ENCODE data around the gene C19orf44. TPM values are rescaled to one million over a fixed set of nuclear protein-coding genes. Genes with fewer than 3 reads are reported as not detected.
"Not testable (repeated sequence)": the region's sequence is repeated elsewhere in the genome, so short reads cannot be mapped to it uniquely, and the experiment has no call there.

Gene C19orf44
- total RNA-seq, 1 donor from 2014 or later: 3.4 TPM

DNA sequence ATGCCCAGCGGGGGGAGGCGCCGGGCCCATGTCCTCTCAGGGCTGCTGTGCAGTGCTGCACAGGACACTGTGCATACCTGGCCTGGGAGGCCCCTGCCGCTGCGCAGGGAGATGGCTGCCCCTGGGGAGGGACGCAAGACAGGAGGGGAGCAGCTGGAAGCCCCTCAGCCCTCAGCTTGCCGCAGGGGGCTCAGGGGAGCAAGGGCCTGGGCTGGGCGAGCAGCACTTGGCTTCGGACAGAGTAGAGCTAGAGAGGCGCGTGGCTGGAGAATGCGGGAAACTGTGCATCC lies 35.1 kb downstream of the C19orf44 start:
- intact Hi-C loops (cut with micrococcal nuclease): no loop called here

GRCh38 chr19:16532440-16533234 lies 36.4 kb downstream of the C19orf44 start:
- intact Hi-C loops (cut with micrococcal nuclease): no loop called here

DNA sequence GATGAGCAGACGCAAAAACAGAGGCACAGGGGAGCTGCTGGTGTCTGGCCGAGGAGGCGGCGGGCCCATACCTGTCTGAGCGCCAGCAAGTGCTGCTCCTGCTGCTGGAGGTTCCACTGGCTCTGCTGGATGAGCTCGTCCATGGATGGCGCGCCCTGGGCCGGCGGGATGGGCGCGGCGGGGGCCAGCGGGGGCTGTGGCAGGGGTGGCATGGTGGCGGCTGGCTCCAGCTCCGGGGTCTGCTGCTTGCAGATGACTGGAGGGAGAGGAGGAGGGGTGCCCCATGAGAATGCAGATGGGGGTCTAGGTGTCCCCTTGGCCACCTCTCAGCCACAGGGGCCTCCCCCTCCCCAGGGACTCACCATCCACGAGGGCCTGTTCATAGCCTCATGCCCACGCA lies 39.2 kb downstream of the C19orf44 start:
- intact Hi-C loops (cut with micrococcal nuclease): no loop called here

DNA sequence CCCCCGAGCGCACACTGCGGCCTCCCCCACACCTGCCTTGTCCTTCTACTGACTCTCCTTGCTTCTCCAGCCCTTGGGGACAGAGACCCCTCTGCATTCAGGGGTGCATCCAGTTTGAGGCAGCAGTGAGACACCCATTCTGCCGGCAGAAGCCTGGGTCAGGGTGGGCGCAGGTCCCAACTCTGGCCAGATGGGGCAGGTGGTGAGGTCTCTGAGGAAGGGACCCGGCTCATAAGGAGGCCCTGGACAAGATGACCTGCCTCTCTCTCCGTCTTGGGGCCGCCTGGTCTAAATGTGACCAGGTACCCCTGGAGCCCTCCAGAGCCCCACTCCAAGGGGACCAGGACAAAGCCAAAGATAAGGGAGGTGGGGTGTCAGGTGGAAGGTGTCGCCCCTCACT lies 39.9 kb downstream of the C19orf44 start:
- intact Hi-C loops (cut with micrococcal nuclease): no loop called here

- intact Hi-C loops (cut with micrococcal nuclease): no loop called here
Observed at GRCh38 chr19:16537111-16537510, 40.9 kb downstream of the C19orf44 start.

DNA sequence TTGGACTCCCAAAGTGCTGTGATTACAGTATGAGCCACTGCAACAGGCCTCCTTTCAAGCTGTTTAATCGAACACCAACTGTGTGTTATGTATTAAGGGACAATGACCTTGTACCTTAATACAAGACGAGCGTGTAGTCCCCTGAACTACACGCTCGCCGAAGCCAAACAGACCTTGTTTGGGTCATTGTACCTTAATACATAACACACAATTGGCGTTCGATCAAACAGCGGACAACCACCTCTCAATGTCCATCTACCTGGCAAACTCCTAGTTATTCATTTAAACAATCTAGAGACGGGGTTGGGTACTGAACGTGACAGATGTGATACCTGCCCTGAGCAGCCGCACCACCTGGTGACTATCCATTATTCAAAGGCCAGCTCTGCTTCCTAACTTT lies 44.8 kb downstream of the C19orf44 start:
- intact Hi-C loops (cut with micrococcal nuclease): no loop called here

DNA sequence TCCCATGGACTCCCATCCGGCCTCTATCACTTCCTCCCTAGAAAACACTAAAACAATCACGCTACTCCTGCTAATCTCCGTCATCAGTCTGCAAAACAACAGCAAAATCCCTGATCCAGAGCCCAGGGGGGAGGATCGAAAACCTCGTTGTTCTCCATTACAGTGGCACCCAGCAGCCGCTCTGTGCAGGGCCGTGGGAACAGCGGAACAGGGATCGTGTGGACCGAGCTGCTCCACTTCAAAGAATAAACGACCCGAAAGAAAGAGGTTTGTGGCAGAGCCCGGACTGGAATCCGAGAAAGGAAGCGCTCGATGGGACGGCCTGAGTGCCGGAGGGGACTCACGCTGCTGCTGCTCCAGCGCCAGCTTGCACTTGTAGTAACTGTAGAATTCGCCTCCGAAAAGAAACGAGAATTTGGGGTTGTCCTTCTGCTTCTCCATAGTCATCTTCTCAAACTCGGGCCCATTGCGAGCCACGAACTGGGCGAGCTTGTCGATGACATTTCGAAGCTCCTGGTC lies 45.4 kb downstream of the C19orf44 start:
- intact Hi-C loops (cut with micrococcal nuclease): loop anchor here (1.0 to 2.0 kb wide), 9 partner anchors 25 to 119 kb away; partner anchors contain the start of genes C19orf44, CALR3, MED26 and SLC35E1

DNA sequence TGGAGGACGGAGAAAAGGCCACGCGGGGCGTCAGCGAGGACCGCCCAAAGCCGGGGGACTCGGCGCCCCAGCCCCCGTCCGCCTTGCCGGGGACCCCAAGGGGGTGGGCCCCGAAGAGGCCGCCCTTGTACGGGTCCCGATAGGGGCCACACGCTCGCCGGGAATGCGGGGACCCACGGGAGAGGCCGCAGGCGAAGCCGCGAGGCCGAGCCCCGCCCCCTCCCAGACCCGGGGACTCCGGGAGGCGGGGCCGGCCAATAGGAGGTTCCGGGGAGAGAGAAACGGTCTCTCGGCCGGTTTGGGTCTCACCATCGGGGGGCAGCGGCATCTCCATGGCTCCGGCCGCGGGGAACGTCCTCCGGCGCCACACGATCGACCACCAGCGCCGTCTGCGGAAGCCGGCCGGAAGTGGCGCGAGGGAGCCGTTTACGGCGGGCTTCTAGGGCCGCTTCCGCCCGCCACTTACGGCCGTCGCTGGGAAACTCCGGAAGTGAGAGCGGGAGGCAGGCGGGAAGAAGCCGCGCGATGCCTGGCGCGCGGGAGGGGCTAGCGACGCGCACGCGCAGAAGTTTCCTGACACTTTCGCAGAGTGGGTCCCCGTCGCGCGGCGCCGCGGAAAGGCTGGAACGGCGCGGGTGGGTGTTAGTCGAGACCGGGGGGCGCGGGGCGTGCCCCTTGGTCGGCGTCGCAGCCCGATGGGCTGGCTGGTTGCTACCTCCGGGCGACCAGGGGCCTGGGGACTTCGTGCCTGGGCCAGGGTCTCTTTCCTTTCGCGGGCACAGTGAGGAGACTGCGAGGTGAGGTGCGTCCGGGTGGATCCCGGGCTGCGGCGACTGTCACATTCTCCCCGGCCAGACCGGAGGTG lies 46.1 kb downstream of the C19orf44 start, which contains the start of gene CHERP:
Gene CHERP, minus strand, starts transcription at position 393 of the 865 bp plus-strand sequence. Its CDS starts 59 bp downstream, at position 334.
- intact Hi-C loops (cut with micrococcal nuclease): loop anchor here (1.0 to 2.0 kb wide), 9 partner anchors 24 to 118 kb away; partner anchors contain the start of genes C19orf44, CALR3, MED26 and SLC35E1

GRCh38 chr19:16542910-16543472 lies 46.8 kb downstream of the C19orf44 start:
- intact Hi-C loops (cut with micrococcal nuclease): loop anchor here (1.0 to 2.0 kb wide), 9 partner anchors 23 to 117 kb away; partner anchors contain the start of genes C19orf44, CALR3, MED26 and SLC35E1

DNA sequence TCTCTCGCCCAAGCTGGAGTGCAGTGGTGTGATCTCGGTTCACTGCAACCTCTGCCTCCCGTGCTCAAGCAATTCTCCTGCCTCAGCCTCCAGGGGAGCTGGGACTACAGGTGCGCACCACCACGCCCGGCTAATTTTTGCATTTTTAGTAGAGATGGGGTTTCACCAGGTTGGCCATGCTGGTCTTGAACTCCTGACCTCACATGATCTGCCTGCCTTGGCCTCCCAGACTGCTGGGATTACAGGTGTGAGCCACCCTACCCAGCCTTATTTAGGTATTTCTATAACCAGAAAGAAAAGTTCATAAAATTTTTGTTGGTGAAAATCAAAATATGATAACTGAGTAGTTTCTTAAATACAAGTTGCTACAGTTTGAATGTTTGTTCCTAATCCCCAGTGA lies 47.5 kb downstream of the C19orf44 start:
- intact Hi-C loops (cut with micrococcal nuclease): loop anchor here (2.0 kb wide), 1 partner anchor 51 kb away; no protein-coding TSS in a partner anchor

DNA sequence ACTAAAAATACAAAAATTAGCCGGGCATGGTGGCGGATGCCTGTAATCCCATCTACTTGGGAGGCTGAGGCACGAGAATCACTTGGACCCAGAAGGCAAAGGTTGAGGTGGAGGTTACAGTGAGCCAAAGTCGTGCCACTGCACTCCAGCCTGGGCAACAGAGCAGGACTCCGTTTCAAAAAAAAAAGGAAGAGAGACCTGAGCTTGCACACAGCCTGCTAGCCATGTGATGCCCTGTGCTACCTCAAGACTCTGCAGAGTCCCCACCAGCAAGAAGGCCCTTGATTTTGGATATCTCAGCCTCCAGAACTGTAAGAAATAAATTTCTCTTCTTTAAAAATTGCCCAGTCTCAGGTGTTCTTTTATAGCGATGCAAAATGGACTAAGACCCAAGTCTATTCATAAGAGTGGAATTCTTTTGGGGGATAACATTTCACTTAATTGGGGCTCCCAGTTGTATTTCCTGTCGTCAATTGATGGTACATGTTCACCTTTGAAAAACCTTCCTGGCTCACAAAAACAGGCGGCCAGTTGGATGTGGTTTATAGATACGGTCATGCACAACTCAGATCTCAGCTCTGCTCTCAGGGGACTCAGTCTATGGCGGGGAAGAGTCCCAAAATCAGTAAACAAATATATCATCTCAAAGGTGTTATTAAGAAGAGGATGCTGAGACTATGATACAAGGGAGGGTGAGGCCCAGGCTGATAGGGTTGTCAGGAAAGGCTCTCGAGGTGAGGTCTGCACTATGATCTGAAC lies 48.5 kb downstream of the C19orf44 start:
- intact Hi-C loops (cut with micrococcal nuclease): no loop called here

- intact Hi-C loops (cut with micrococcal nuclease): no loop called here
Observed at GRCh38 chr19:16548956-16549355, 52.8 kb downstream of the C19orf44 start.

DNA sequence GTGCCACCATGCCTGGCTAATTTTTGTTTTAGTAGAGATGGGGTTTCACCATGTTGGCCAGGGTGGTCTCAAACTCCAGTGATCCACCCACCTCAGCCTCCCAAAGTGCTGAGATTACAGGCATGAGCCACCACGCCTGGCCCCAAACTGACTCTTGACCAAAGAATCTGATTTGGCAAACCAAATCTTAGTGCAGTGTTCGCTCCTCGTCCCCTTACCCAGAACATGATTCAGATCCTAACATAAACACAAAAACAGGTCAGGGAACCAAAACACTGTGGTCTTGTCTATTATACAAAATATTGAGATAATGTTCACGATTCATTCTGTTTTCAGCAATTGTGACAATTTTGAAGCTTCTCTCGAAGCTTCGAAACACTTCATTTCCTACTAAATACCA lies 55.7 kb downstream of the C19orf44 start:
- intact Hi-C loops (cut with micrococcal nuclease): not testable (repeated sequence)

DNA sequence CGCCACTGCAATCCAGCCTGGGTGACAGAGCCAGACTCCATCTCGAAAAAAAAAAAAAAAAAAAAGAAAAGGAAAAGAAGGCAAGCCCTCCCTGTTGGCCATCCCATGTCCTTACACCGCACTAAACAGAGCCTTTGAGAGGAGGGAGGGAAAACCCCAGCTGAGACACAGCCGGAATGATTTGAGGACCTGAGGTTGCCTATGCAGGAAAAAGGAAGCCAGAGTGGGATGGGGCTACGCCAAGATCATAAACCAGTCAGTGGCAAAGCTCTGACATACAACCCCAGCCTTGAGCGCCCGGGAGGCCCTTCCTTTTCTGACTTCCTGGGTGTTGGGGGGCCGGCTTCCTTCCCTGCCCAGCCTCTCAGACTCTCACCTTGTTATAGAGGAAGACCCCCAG lies 58.6 kb downstream of the C19orf44 start:
- intact Hi-C loops (cut with micrococcal nuclease): no loop called here

GRCh38 chr19:16559780-16560276 lies 63.6 kb downstream of the C19orf44 start:
- intact Hi-C loops (cut with micrococcal nuclease): no loop called here

DNA sequence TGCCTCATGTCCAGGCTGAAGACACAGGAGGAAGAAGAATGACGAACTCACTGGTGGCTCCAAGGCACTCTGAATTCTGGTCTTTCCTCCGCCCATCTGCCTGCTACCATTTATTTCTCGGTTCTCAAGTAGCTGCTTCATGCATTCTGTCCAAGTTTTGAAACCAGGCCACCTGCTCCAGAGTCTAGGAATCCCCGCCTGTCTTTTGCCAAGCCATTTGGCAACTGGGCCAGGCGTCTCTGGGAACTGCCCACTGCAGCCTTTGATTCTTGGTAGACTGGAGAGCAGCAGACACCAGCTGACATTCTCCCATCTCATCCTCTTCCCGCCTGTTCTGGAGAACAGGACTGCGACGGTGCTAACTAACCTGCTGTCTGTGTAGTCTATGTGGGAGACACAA lies 65.2 kb downstream of the C19orf44 start:
- intact Hi-C loops (cut with micrococcal nuclease): no loop called here

DNA sequence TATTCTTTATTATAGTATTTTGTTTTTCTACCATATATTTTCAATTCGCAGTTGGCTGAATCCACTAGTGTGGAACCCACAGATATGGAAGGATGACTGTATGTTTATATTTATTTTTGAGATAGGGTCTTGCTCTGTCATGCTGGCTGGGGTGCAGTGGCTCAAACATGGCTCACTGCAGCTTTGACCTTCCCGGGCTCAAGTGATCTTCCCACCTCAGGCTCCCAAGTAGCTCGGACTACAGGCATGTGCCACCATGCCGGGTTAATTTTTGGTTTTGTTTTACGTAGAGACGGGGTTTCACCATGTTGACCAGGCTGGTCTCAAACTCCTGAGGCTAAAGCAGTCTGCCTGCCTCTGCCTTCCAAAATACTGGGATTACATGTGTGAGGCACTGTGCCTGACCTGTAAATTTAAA lies 66.4 kb downstream of the C19orf44 start:
- intact Hi-C loops (cut with micrococcal nuclease): no loop called here

DNA sequence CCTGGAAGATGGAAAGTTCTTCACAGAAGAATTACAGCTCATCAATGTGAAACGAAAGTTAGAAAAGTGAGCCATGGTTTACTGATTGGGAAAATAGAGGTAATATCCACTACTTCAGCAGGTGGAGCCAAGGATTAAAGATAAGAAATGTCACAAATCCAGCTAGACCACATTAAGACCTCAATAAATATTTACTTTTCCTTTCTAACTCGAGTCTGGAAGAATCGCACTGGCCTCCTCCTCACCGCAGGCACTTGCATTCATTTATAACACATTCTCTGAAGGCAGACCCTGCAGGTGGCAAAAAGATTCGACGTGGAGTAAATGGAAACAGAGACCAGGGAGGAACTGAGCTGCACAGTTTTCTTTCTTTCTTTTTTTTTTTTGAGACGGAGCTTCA lies 68.6 kb downstream of the C19orf44 start:
- intact Hi-C loops (cut with micrococcal nuclease): no loop called here

DNA sequence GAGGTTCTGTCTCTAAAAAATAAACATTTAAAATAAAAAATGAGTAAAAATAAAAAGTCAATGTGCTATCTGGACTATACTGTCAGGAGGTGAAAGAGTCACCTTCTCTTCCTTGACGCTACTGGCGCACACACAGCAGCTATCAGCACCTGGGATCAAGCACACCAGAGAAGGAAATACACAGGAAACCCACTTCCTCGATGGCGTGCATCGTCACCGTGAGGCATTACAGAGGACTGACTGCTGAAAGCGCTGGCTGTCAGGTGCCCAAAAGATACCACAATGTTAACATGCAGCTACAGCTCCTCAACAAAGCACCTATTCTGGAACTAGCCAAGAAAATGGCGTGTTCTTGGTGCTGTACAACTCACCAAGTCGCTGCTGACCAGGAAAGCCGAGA lies 70.0 kb downstream of the C19orf44 start:
- intact Hi-C loops (cut with micrococcal nuclease): loop anchor here (1.0 kb wide), 6 partner anchors 18 to 94 kb away; partner anchors contain the start of genes CHERP and SMIM7

GRCh38 chr19:16566702-16567101 lies 70.5 kb downstream of the C19orf44 start:
- intact Hi-C loops (cut with micrococcal nuclease): loop anchor here (1.0 kb wide), 6 partner anchors 18 to 94 kb away; partner anchors contain the start of genes CHERP and SMIM7

Measured in T-helper 1 cell treated with Interleukin-12 subunit alpha and Interleukin-12 subunit beta and Interleukin-4 antibody, amounts not matched to agents 30 ng/mL and 1 ng/mL, for 36 hours (primary cell).